Muscle of leg (tissue), 9 donors: Measurements from ENCODE around the gene ADAT1. TPM values are rescaled to one million over a fixed set of nuclear protein-coding genes. Genes with fewer than 3 reads are reported as not detected.

Source experiments
- polyA plus RNA-seq, 8 donors: library from polyadenylated mRNA; unstranded; fragments of 120-200 nt; gene quantifications; one replicate each; pipeline versions ENCODE4 v1.2.1 to v1.2.3, GENCODE V29; 2013; ENCODE audit warnings: inconsistent platforms in 1 of 8, low replicate concordance in 1 of 8; ENCODE audit not compliant: insufficient read length in 8 of 8, insufficient read depth in 1 of 8
- total RNA-seq: library from RNA; stranded (reverse); fragments of 120-200 nt; gene quantifications from one replicate; pipeline ENCODE4 v1.2.4, GENCODE V29; 2013

ADAT1 gene
- total and polyA plus RNA-seq, 9 donors = 19.7 to 38.6 (median 28.0) TPM

Other genes starting within 250 kb of the ADAT1 start
- 83.7 TPM for gene CFDP1, start 189.8 kb downstream of the ADAT1 start, total RNA-seq
- 100 to 1,000 TPM in 3 of 8 donors, 10 to 100 TPM in 5; 82.5 to 132 (median 93.2) TPM for gene CFDP1, start 189.8 kb downstream of the ADAT1 start, polyA plus RNA-seq
- gene TMEM170A, start 158.6 kb downstream of the ADAT1 start, total RNA-seq = 19.1 TPM
- gene TMEM170A, start 158.6 kb downstream of the ADAT1 start, polyA plus RNA-seq = 10 to 100 TPM; 12.3 to 24.8 (median 16.4) TPM
- 5.4 TPM for gene CHST6, start 127.8 kb downstream of the ADAT1 start, total RNA-seq
- gene CHST6, start 127.8 kb downstream of the ADAT1 start, polyA plus RNA-seq = 1 to 10 TPM; 1.6 to 6.9 (median 2.7) TPM
- 0.22 TPM for gene CHST5, start 87.2 kb downstream of the ADAT1 start, total RNA-seq
- 1 to 10 TPM in 1 of 8 donors, under 1 TPM in 6, not detected in 1; 0.04 to 1.1 (median 0.25) TPM for gene CHST5, start 87.2 kb downstream of the ADAT1 start, polyA plus RNA-seq
- gene TMEM231, start 67.0 kb downstream of the ADAT1 start, total RNA-seq = 6.3 TPM
- 1 to 10 TPM; 6.2 to 9.1 (median 8.1) TPM for gene TMEM231, start 67.0 kb downstream of the ADAT1 start, polyA plus RNA-seq
- gene GABARAPL2, start 56.9 kb downstream of the ADAT1 start, total RNA-seq = 122 TPM
- 100 to 1,000 TPM; 126 to 146 (median 134) TPM for gene GABARAPL2, start 56.9 kb downstream of the ADAT1 start, polyA plus RNA-seq
- gene KARS1, start 24.4 kb upstream of the ADAT1 start, total RNA-seq = 118 TPM
- 100 to 1,000 TPM; 112 to 127 (median 115) TPM for gene KARS1, start 24.4 kb upstream of the ADAT1 start, polyA plus RNA-seq
- gene TERF2IP, start 24.5 kb upstream of the ADAT1 start, total RNA-seq = 53.1 TPM
- 10 to 100 TPM; 58.1 to 75.8 (median 65.0) TPM for gene TERF2IP, start 24.5 kb upstream of the ADAT1 start, polyA plus RNA-seq
- gene CPHXL2, start 53.7 kb upstream of the ADAT1 start, total RNA-seq = not detected
- gene CPHXL2, start 53.7 kb upstream of the ADAT1 start, polyA plus RNA-seq = under 1 TPM in 2 of 8 donors, not detected in 6; 0.10 to 0.15 TPM
- gene DUXB, start 78.2 kb upstream of the ADAT1 start, total RNA-seq = not detected
- not detected for gene DUXB, start 78.2 kb upstream of the ADAT1 start, polyA plus RNA-seq
- gene CPHXL, start 103.2 kb upstream of the ADAT1 start, total RNA-seq = not detected
- not detected for gene CPHXL, start 103.2 kb upstream of the ADAT1 start, polyA plus RNA-seq